GM19351 (cell line): ENCODE results near the gene CYP19A1.
"Not testable (repeated sequence)": the region's sequence is repeated elsewhere in the genome, so short reads cannot be mapped to it uniquely, and the experiment has no call there.

Source experiments
- ATAC-seq: cut with Tn5 transposase; IDR thresholded peaks from one replicate; pipeline ENCODE4 v1.9.1; 2021; ENCODE audit warnings: mild to moderate bottlenecking, moderate library complexity; ENCODE audit not compliant: unreplicated experiment

The CYP19A1 gene

GRCh38 chr15:51302480-51302879, 35.9 kb downstream of the CYP19A1 start:
- no peak for ATAC-seq

- ATAC-seq: no peak
These were observed 39.0 kb downstream of the CYP19A1 start for GRCh38 chr15:51299187-51300015.

- no peak for ATAC-seq
These were observed 39.8 kb downstream of the CYP19A1 start for GRCh38 chr15:51298620-51299019.

- ATAC-seq: no peak
These were observed 47.7 kb downstream of the CYP19A1 start for GRCh38 chr15:51290720-51291119.

GRCh38 chr15:51289290-51289689, 49.1 kb downstream of the CYP19A1 start:
- no peak for ATAC-seq

- no peak for ATAC-seq
These were observed 50.0 kb downstream of the CYP19A1 start for GRCh38 chr15:51288143-51289065.

GRCh38 chr15:51286816-51287215, 51.6 kb downstream of the CYP19A1 start:
- no peak for ATAC-seq

- ATAC-seq: no peak
These were observed 53.0 kb downstream of the CYP19A1 start for GRCh38 chr15:51285399-51285798.

- ATAC-seq: no peak
These were observed 53.5 kb downstream of the CYP19A1 start for GRCh38 chr15:51284871-51285270.

- no peak for ATAC-seq
These were observed 55.4 kb downstream of the CYP19A1 start for GRCh38 chr15:51283026-51283425.

- ATAC-seq: not testable (repeated sequence)
These were observed 56.2 kb downstream of the CYP19A1 start for GRCh38 chr15:51282241-51282640.

GRCh38 chr15:51281368-51281967, 56.9 kb downstream of the CYP19A1 start:
- ATAC-seq: peak; percentile 48

GRCh38 chr15:51280838-51281237, 57.6 kb downstream of the CYP19A1 start:
- ATAC-seq: no peak

GRCh38 chr15:51279391-51279790, 59.0 kb downstream of the CYP19A1 start:
- no peak for ATAC-seq

GRCh38 chr15:51277101-51277500, 61.3 kb downstream of the CYP19A1 start:
- ATAC-seq: no peak

GRCh38 chr15:51274956-51275355, 63.4 kb downstream of the CYP19A1 start:
- no peak for ATAC-seq

- ATAC-seq: no peak
These were observed 67.7 kb downstream of the CYP19A1 start for GRCh38 chr15:51270706-51271105.

- ATAC-seq: no peak
These were observed 68.9 kb downstream of the CYP19A1 start for GRCh38 chr15:51269496-51269895.

- no peak for ATAC-seq
These were observed 70.7 kb downstream of the CYP19A1 start for GRCh38 chr15:51267703-51268083.

GRCh38 chr15:51267051-51267702, 71.2 kb downstream of the CYP19A1 start:
- ATAC-seq: no peak

GRCh38 chr15:51266656-51267050, 71.7 kb downstream of the CYP19A1 start:
- ATAC-seq: no peak
